ENCODE data around the gene ASB3. TPM values are rescaled to one million over a fixed set of nuclear protein-coding genes. Genes with fewer than 3 reads are reported as not detected.

The ASB3 gene
- total and polyA plus RNA-seq, 4 donors = 2.7 to 13.6 (median 8.7) TPM

GRCh38 chr2:53778536-53779162 is 8.1 kb downstream of the ASB3 start:
- no peak overlapping the region for H3K4me3 ChIP-seq (ENCODE audit: low read depth in 1 of 3, low read length in 3 of 3)
- DNase-seq (ENCODE audit: low spot score) = no peak
- peaks cover 0 to 4% (median 3%) of the 10 kb centered on the region in 4 donors for H3K4me1 ChIP-seq (ENCODE audit: control insufficient read depth in 4 of 4, insufficient read depth in 4 of 4, low read length in 3 of 4)
- H3K27ac ChIP-seq (ENCODE audit: low read depth in 1 of 2, low read length in 2 of 2) = no peak overlapping the region
- no peaks in the 10 kb centered on the region for H3K36me3 ChIP-seq (ENCODE audit: control insufficient read depth in 4 of 4, insufficient read depth in 3 of 4, low read depth in 1 of 4, low read length in 3 of 4)
- no peaks in the 10 kb centered on the region for H3K27me3 ChIP-seq (ENCODE audit: control insufficient read depth in 4 of 4, insufficient read depth in 4 of 4, low read length in 3 of 4)
- WGBS = 91% methylated on average over 5 of the region's 5 CpGs
- H3K9ac ChIP-seq (ENCODE audit: low read depth in 1 of 2, low read length in 2 of 2) = no peak overlapping the region
- TF ChIP-seq, protein P1, sequence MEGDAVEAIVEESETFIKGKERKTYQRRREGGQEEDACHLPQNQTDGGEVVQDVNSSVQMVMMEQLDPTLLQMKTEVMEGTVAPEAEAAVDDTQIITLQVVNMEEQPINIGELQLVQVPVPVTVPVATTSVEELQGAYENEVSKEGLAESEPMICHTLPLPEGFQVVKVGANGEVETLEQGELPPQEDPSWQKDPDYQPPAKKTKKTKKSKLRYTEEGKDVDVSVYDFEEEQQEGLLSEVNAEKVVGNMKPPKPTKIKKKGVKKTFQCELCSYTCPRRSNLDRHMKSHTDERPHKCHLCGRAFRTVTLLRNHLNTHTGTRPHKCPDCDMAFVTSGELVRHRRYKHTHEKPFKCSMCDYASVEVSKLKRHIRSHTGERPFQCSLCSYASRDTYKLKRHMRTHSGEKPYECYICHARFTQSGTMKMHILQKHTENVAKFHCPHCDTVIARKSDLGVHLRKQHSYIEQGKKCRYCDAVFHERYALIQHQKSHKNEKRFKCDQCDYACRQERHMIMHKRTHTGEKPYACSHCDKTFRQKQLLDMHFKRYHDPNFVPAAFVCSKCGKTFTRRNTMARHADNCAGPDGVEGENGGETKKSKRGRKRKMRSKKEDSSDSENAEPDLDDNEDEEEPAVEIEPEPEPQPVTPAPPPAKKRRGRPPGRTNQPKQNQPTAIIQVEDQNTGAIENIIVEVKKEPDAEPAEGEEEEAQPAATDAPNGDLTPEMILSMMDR (IDR thresholded peaks at IDR 0.05; ENCODE audit: low read depth, low read length, missing input control) = no peak
- TF ChIP-seq RAD21 (IDR thresholded peaks at IDR 0.05) = no peak
- TF ChIP-seq, protein P2, sequence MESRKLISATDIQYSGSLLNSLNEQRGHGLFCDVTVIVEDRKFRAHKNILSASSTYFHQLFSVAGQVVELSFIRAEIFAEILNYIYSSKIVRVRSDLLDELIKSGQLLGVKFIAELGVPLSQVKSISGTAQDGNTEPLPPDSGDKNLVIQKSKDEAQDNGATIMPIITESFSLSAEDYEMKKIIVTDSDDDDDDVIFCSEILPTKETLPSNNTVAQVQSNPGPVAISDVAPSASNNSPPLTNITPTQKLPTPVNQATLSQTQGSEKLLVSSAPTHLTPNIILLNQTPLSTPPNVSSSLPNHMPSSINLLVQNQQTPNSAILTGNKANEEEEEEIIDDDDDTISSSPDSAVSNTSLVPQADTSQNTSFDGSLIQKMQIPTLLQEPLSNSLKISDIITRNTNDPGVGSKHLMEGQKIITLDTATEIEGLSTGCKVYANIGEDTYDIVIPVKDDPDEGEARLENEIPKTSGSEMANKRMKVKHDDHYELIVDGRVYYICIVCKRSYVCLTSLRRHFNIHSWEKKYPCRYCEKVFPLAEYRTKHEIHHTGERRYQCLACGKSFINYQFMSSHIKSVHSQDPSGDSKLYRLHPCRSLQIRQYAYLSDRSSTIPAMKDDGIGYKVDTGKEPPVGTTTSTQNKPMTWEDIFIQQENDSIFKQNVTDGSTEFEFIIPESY (IDR thresholded peaks at IDR 0.05) = no peak
- TF ChIP-seq HNF4A (conservative IDR thresholded peaks at IDR 0.05) = no peak
- no peak for TF ChIP-seq RXRA (IDR thresholded peaks at IDR 0.05)
- no peak for TF ChIP-seq FOXA2 (IDR thresholded peaks at IDR 0.05)
- no peak for TF ChIP-seq EGR1 (IDR thresholded peaks at IDR 0.05; ENCODE audit: low read depth in 2 of 2)
- TF ChIP-seq NR2F2 (IDR thresholded peaks at IDR 0.05) = no peak
- no peak for TF ChIP-seq GABPA (IDR thresholded peaks at IDR 0.05 in 1 of 2, conservative IDR thresholded peaks at IDR 0.05 in 1 of 2)
- no peak for TF ChIP-seq HNF4G (IDR thresholded peaks at IDR 0.05)
- TF ChIP-seq, protein P3, sequence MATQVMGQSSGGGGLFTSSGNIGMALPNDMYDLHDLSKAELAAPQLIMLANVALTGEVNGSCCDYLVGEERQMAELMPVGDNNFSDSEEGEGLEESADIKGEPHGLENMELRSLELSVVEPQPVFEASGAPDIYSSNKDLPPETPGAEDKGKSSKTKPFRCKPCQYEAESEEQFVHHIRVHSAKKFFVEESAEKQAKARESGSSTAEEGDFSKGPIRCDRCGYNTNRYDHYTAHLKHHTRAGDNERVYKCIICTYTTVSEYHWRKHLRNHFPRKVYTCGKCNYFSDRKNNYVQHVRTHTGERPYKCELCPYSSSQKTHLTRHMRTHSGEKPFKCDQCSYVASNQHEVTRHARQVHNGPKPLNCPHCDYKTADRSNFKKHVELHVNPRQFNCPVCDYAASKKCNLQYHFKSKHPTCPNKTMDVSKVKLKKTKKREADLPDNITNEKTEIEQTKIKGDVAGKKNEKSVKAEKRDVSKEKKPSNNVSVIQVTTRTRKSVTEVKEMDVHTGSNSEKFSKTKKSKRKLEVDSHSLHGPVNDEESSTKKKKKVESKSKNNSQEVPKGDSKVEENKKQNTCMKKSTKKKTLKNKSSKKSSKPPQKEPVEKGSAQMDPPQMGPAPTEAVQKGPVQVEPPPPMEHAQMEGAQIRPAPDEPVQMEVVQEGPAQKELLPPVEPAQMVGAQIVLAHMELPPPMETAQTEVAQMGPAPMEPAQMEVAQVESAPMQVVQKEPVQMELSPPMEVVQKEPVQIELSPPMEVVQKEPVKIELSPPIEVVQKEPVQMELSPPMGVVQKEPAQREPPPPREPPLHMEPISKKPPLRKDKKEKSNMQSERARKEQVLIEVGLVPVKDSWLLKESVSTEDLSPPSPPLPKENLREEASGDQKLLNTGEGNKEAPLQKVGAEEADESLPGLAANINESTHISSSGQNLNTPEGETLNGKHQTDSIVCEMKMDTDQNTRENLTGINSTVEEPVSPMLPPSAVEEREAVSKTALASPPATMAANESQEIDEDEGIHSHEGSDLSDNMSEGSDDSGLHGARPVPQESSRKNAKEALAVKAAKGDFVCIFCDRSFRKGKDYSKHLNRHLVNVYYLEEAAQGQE (IDR thresholded peaks at IDR 0.05) = no peak
- TF ChIP-seq SP1 (IDR thresholded peaks at IDR 0.05) = no peak
- no peak for TF ChIP-seq ATF3 (IDR thresholded peaks at IDR 0.05)
- no peaks in the 10 kb centered on the region for H3K9me3 ChIP-seq (ENCODE audit: control insufficient read depth in 4 of 4, low read length in 3 of 4)

GRCh38 chr2:53777134-53777533 is 9.6 kb downstream of the ASB3 start:
- 77% methylated on average over 1 of the region's 1 CpG for WGBS
- no peaks in the 10 kb centered on the region for H3K9me3 ChIP-seq (ENCODE audit: control insufficient read depth in 4 of 4, low read length in 3 of 4)
- no peak overlapping the region for H3K27ac ChIP-seq (ENCODE audit: low read depth in 1 of 2, low read length in 2 of 2)
- H3K36me3 ChIP-seq (ENCODE audit: control insufficient read depth in 4 of 4, insufficient read depth in 3 of 4, low read depth in 1 of 4, low read length in 3 of 4) = no peaks in the 10 kb centered on the region
- H3K27me3 ChIP-seq (ENCODE audit: control insufficient read depth in 4 of 4, insufficient read depth in 4 of 4, low read length in 3 of 4) = no peaks in the 10 kb centered on the region
- no peak overlapping the region for H3K9ac ChIP-seq (ENCODE audit: low read depth in 1 of 2, low read length in 2 of 2)
- DNase-seq (ENCODE audit: low spot score) = no peak
- H3K4me1 ChIP-seq (ENCODE audit: control insufficient read depth in 4 of 4, insufficient read depth in 4 of 4, low read length in 3 of 4) = peaks cover 0 to 3% (median 3%) of the 10 kb centered on the region in 4 donors
- no peak overlapping the region for H3K4me3 ChIP-seq (ENCODE audit: low read depth in 1 of 3, low read length in 3 of 3)
- TF ChIP-seq MAX (IDR thresholded peaks at IDR 0.05) = no peak
- TF ChIP-seq, protein P2 (IDR thresholded peaks at IDR 0.05) = no peak
- no peak for TF ChIP-seq EGR1 (IDR thresholded peaks at IDR 0.05; ENCODE audit: low read depth in 2 of 2)
- no peak for TF ChIP-seq YY1 (IDR thresholded peaks at IDR 0.05)
- TF ChIP-seq, protein P3 (IDR thresholded peaks at IDR 0.05) = no peak
- no peak for TF ChIP-seq GABPA (IDR thresholded peaks at IDR 0.05 in 1 of 2, conservative IDR thresholded peaks at IDR 0.05 in 1 of 2)
- no peak for TF ChIP-seq JUND (IDR thresholded peaks at IDR 0.05)
- no peak for TF ChIP-seq ATF3 (IDR thresholded peaks at IDR 0.05)
- TF ChIP-seq TAF1 (conservative IDR thresholded peaks at IDR 0.05) = no peak
